WTC11 (cell line): ENCODE data around the gene PRTN3. TPM values are rescaled to one million over a fixed set of nuclear protein-coding genes. Genes with fewer than 3 reads are reported as not detected.
A peak's percentile ranks its signal among the peaks of the same experiment; 100 is the strongest.

ENCODE experiments used
- ATAC-seq: fragments of 200-7000 bp; cut with Tn5 transposase; 2 replicates; pipeline ENCODE4 v1.10.0; 2021; ENCODE audit warnings: mild to moderate bottlenecking, moderate library complexity
- CTCF ChIA-PET: fragments of 300-600 bp; sonication (Branson Sonifier 250); formaldehyde crosslinking; loops from one replicate; lab custom pipeline; 2021; ENCODE audit warnings: antibody characterized with exemption; lab: Charles Lee
- POLR2A ChIA-PET: fragments of 350-600 bp; sonication (Branson Sonifier 250); formaldehyde crosslinking; loops from one replicate; lab custom pipeline; 2021; ENCODE audit warnings: antibody characterized with exemption; lab: Charles Lee
- DNase-seq: peaks from one replicate; pipeline ENCODE4 v3.0.0; 2021; ENCODE audit warnings: low spot score
- H3K27ac Mint-ChIP-seq: 2 replicates; pipeline ENCODE4 v1.8.0; 2021; ENCODE audit warnings: mixed read lengths
- H3K27me3 Mint-ChIP-seq: 2 replicates; pipeline ENCODE4 v1.8.0; 2021; ENCODE audit warnings: low read depth, mild to moderate bottlenecking, moderate library complexity, mixed read lengths
- H3K36me3 Mint-ChIP-seq: 2 replicates; pipeline ENCODE4 v1.8.0; 2021; ENCODE audit warnings: mixed read lengths
- H3K4me1 Mint-ChIP-seq: 2 replicates; pipeline ENCODE4 v1.8.0; 2022; ENCODE audit warnings: mixed read lengths
- H3K4me3 Mint-ChIP-seq: 2 replicates; pipeline ENCODE4 v1.8.0; 2021; ENCODE audit warnings: mild to moderate bottlenecking, moderate library complexity, mixed read lengths
- H3K9me3 Mint-ChIP-seq: 2 replicates; pipeline ENCODE4 v1.8.0; 2021; ENCODE audit warnings: mixed read lengths
- ETV6 ChIP-seq: sonication (generic); formaldehyde crosslinking; IDR thresholded peaks from 2 replicates; pipeline ENCODE4 v1.8.1; 2022; ENCODE audit warnings: mild to moderate bottlenecking, missing genetic modification reagents
- FOXJ3 ChIP-seq: sonication (generic); formaldehyde crosslinking; IDR thresholded peaks from 2 replicates; pipeline ENCODE4 v1.9.0; 2021; ENCODE audit warnings: missing genetic modification reagents, mild to moderate bottlenecking, borderline replicate concordance
- FOXK1 ChIP-seq: sonication (generic); formaldehyde crosslinking; IDR thresholded peaks from 2 replicates; pipeline ENCODE4 v1.8.0; 2022; ENCODE audit warnings: mild to moderate bottlenecking, moderate library complexity, missing genetic modification reagents
- JAZF1 ChIP-seq: fragments of 250-450 bp; sonication (Bioruptor Pico); IDR thresholded peaks from 2 replicates; pipeline ENCODE4 v1.9.0; 2021; ENCODE audit warnings: moderate library complexity, mild to moderate bottlenecking, inconsistent platforms
- MXD4 ChIP-seq: fragments of 250-450 bp; sonication (Bioruptor Pico); IDR thresholded peaks from 2 replicates; pipeline ENCODE4 v1.8.0; 2021; ENCODE audit warnings: mild to moderate bottlenecking, moderate library complexity, borderline replicate concordance
- MYBL2 ChIP-seq: sonication (generic); formaldehyde crosslinking; IDR thresholded peaks from 2 replicates; pipeline ENCODE4 v1.8.1; 2023; ENCODE audit warnings: mild to moderate bottlenecking, moderate library complexity, missing genetic modification reagents
- NFATC4 ChIP-seq: fragments of 250-450 bp; sonication (Bioruptor Pico); IDR thresholded peaks from 2 replicates; pipeline ENCODE4 v1.9.0; 2021; ENCODE audit warnings: mild to moderate bottlenecking
- NR3C1 ChIP-seq: sonication (generic); formaldehyde crosslinking; conservative IDR thresholded peaks from 2 replicates; pipeline ENCODE4 v1.8.1; 2023; ENCODE audit warnings: low read depth, mild to moderate bottlenecking, missing genetic modification reagents
- PRRX2 ChIP-seq: fragments of 250-450 bp; sonication (Bioruptor Pico); IDR thresholded peaks from 2 replicates; pipeline ENCODE4 v1.8.0; 2021; ENCODE audit warnings: mild to moderate bottlenecking
- ZNF317 ChIP-seq: sonication (generic); formaldehyde crosslinking; IDR thresholded peaks from 2 replicates; pipeline ENCODE4 v1.8.1; 2023; ENCODE audit warnings: low read depth, mild to moderate bottlenecking, moderate library complexity, missing genetic modification reagents, borderline replicate concordance
- ZNF396 ChIP-seq: fragments of 250-450 bp; sonication (Bioruptor Pico); IDR thresholded peaks from 2 replicates; pipeline ENCODE4 v1.8.0; 2021; ENCODE audit warnings: mild to moderate bottlenecking, moderate library complexity, borderline replicate concordance
- ZNF416 ChIP-seq: fragments of 250-450 bp; sonication (Bioruptor Pico); IDR thresholded peaks from 2 replicates; pipeline ENCODE4 v1.9.0; 2021; ENCODE audit warnings: mild to moderate bottlenecking, inconsistent platforms
- ZNF423 ChIP-seq: fragments of 250-450 bp; sonication (Bioruptor Pico); IDR thresholded peaks from 2 replicates; pipeline ENCODE4 v2.1.2; 2022; ENCODE audit warnings: mild to moderate bottlenecking, moderate library complexity
- total RNA-seq: library from RNA; stranded (reverse); gene quantifications from 3 replicates; pipeline ENCODE4 v1.2.3, GENCODE V29; 2021
- TF ChIP-seq, protein P1 (sequence below): sonication (generic); formaldehyde crosslinking; IDR thresholded peaks from 2 replicates; pipeline ENCODE4 v1.8.1; 2022; ENCODE audit warnings: low read depth, mild to moderate bottlenecking, moderate library complexity, missing genetic modification reagents, borderline replicate concordance
- TF ChIP-seq, protein P2 (sequence below): sonication (generic); formaldehyde crosslinking; IDR thresholded peaks from 2 replicates; pipeline ENCODE4 v1.8.0; 2022; ENCODE audit warnings: mild to moderate bottlenecking, missing genetic modification reagents
- TF ChIP-seq, protein P3 (sequence below): sonication (generic); formaldehyde crosslinking; IDR thresholded peaks from 2 replicates; pipeline ENCODE4 v1.8.1; 2022; ENCODE audit warnings: missing genetic modification reagents, borderline replicate concordance
- TF ChIP-seq, protein P4 (sequence below): sonication (generic); formaldehyde crosslinking; IDR thresholded peaks from 2 replicates; pipeline ENCODE4 v1.8.1; 2022; ENCODE audit warnings: mild to moderate bottlenecking, missing genetic modification reagents, moderate library complexity, borderline replicate concordance
- TF ChIP-seq, protein P5 (sequence below): sonication (generic); formaldehyde crosslinking; IDR thresholded peaks from 2 replicates; pipeline ENCODE4 v1.8.0; 2023; ENCODE audit warnings: mild to moderate bottlenecking, missing genetic modification reagents

The PRTN3 gene
- total RNA-seq, 1 experiment from 2014 or later: 0.61 TPM

DNA sequence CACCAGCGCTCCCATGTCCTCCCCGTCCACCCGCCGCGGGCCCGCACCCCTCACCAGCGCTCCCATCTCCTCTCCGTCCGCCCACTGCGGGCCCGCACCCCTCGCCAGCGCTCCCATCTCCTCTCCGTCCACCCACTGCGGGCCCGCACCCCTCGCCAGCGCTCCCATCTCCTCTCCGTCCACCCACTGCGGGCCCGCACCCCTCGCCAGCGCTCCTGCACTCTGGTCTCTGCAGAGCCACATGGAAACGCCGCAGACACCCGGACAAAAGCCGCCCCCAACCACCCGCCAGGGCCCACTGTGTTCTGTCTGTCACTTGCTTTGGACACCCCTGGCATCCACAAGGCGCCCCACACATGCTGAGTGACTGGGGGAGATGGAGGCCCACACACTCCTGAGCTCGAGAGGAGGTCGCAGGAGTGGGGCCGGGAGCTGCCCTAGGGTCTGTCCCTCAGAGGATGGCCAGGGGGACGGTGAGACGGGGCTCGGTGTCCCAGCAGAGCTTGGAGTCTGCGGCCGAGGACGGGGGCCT lies 26.0 kb downstream of the PRTN3 start (continued):
- TF ChIP-seq, protein P1, sequence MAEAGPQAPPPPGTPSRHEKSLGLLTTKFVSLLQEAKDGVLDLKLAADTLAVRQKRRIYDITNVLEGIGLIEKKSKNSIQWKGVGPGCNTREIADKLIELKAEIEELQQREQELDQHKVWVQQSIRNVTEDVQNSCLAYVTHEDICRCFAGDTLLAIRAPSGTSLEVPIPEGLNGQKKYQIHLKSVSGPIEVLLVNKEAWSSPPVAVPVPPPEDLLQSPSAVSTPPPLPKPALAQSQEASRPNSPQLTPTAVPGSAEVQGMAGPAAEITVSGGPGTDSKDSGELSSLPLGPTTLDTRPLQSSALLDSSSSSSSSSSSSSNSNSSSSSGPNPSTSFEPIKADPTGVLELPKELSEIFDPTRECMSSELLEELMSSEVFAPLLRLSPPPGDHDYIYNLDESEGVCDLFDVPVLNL (CRISPR knock-in tag): no peak

DNA sequence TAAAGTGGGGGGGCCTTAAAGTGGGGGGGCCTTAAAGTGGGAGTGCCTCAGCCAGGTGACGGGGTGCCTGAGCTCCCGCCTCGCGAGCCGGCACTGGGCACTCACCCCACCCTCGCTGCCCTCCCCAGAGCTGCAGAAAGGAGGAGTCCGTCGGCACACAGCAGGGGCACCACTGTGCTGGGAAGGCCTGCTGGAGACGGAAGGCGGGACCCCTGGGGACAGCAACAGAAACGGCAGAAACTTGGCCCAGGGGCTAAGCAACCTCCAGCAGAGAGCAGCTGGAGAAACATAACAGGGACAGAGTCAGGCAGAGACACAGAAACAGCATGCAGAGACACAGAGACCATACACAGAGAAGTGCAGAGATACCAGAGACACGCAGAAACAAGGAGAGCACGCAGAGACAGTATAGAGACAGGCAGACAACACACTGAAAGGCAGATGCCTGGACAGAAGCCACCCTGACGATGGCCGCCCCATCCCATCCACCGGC lies 26.5 kb downstream of the PRTN3 start:
- TF ChIP-seq ETV6 (CRISPR knock-in tag) (no peak), MXD4 (CRISPR knock-in tag) (no peak), ZNF423 (CRISPR knock-in tag) (peak; percentile 85), JAZF1 (CRISPR knock-in tag) (no peak), NR3C1 (CRISPR knock-in tag) (no peak)
- TF ChIP-seq, protein P2, sequence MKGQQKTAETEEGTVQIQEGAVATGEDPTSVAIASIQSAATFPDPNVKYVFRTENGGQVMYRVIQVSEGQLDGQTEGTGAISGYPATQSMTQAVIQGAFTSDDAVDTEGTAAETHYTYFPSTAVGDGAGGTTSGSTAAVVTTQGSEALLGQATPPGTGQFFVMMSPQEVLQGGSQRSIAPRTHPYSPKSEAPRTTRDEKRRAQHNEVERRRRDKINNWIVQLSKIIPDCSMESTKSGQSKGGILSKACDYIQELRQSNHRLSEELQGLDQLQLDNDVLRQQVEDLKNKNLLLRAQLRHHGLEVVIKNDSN (CRISPR knock-in tag): no peak
- TF ChIP-seq, protein P3, sequence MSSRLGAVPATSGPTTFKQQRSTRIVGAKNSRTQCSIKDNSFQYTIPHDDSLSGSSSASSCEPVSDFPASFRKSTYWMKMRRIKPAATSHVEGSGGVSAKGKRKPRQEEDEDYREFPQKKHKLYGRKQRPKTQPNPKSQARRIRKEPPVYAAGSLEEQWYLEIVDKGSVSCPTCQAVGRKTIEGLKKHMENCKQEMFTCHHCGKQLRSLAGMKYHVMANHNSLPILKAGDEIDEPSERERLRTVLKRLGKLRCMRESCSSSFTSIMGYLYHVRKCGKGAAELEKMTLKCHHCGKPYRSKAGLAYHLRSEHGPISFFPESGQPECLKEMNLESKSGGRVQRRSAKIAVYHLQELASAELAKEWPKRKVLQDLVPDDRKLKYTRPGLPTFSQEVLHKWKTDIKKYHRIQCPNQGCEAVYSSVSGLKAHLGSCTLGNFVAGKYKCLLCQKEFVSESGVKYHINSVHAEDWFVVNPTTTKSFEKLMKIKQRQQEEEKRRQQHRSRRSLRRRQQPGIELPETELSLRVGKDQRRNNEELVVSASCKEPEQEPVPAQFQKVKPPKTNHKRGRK (CRISPR knock-in tag): no peak
- TF ChIP-seq, protein P4, sequence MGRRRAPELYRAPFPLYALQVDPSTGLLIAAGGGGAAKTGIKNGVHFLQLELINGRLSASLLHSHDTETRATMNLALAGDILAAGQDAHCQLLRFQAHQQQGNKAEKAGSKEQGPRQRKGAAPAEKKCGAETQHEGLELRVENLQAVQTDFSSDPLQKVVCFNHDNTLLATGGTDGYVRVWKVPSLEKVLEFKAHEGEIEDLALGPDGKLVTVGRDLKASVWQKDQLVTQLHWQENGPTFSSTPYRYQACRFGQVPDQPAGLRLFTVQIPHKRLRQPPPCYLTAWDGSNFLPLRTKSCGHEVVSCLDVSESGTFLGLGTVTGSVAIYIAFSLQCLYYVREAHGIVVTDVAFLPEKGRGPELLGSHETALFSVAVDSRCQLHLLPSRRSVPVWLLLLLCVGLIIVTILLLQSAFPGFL (CRISPR knock-in tag): no peak
- ChIA-PET POLR2A (interaction anchor here (0.7 kb wide), 1 partner anchor 55 kb away, joined by 3 read pairs; no protein-coding TSS in a partner anchor), CTCF (interaction anchor here (0.8 to 2.6 kb wide), 3 partner anchors 11 to 124 kb away, joined by 3 to 11 read pairs (median 4); no protein-coding TSS in a partner anchor)
- H3K4me1 Mint-ChIP-seq: peaks cover 5% of the 10 kb centered on the region
- H3K9me3 Mint-ChIP-seq: no peaks in the 10 kb centered on the region
- ATAC-seq (no peak), DNase-seq (no peak)
- peaks cover 5% of the 10 kb centered on the region; the same call in 1 of the 2 replicates for H3K27me3 Mint-ChIP-seq
- peaks cover 12% of the 10 kb centered on the region for H3K36me3 Mint-ChIP-seq
- H3K4me3 Mint-ChIP-seq: no peak overlapping the region
- peak overlapping the region; percentile 60; the same call in 1 of the 2 replicates for H3K27ac Mint-ChIP-seq

DNA sequence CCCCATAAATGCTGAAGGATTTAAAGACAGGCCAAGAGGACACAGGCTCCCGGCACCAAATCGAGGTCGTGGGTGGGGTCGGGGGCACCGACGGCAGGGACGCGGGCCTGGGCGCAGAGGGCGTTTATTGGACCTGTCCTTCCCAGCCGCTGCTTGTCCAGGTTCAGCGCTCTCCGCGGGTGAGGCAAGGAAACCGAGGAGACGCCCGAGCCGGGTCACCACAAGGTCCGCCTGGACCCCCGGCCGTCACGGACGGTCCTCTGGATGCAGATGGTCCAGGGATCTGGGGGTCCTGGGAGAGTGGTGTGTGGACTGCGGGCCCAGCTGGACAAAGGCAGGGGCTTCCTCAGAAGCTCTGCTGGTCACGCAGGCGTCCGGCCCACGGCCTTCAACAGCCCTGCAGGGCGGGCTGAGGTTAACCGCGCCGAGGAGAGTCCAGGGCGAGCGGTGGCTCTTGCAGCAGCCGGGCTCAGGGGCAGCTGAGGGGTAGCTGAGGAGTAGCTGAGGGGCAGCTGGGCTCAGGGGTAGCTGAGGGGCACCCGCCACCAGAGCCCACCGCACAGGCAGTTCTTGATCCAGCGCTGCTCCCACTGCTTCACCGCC lies 27.2 kb downstream of the PRTN3 start:
- POLR2A ChIA-PET: interaction anchor here (0.7 kb wide), 1 partner anchor 54 kb away, joined by 3 read pairs; no protein-coding TSS in a partner anchor
- TF ChIP-seq FOXJ3 (no peak), ZNF396 (no peak), MYBL2 (CRISPR knock-in tag) (no peak), ZNF416 (CRISPR knock-in tag) (no peak), PRRX2 (CRISPR knock-in tag) (no peak), FOXK1 (CRISPR knock-in tag) (no peak), JAZF1 (CRISPR knock-in tag) (no peak), ZNF317 (CRISPR knock-in tag) (no peak), NFATC4 (CRISPR knock-in tag) (no peak)
- TF ChIP-seq, protein P5, sequence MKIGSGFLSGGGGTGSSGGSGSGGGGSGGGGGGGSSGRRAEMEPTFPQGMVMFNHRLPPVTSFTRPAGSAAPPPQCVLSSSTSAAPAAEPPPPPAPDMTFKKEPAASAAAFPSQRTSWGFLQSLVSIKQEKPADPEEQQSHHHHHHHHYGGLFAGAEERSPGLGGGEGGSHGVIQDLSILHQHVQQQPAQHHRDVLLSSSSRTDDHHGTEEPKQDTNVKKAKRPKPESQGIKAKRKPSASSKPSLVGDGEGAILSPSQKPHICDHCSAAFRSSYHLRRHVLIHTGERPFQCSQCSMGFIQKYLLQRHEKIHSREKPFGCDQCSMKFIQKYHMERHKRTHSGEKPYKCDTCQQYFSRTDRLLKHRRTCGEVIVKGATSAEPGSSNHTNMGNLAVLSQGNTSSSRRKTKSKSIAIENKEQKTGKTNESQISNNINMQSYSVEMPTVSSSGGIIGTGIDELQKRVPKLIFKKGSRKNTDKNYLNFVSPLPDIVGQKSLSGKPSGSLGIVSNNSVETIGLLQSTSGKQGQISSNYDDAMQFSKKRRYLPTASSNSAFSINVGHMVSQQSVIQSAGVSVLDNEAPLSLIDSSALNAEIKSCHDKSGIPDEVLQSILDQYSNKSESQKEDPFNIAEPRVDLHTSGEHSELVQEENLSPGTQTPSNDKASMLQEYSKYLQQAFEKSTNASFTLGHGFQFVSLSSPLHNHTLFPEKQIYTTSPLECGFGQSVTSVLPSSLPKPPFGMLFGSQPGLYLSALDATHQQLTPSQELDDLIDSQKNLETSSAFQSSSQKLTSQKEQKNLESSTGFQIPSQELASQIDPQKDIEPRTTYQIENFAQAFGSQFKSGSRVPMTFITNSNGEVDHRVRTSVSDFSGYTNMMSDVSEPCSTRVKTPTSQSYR: no peak
- TF ChIP-seq, protein P1 (CRISPR knock-in tag): no peak

More for the DNA sequence above, 27.2 kb downstream of the PRTN3 start:
- no peaks in the 10 kb centered on the region for H3K9me3 Mint-ChIP-seq
- H3K4me1 Mint-ChIP-seq: peaks cover 5% of the 10 kb centered on the region
- CTCF ChIA-PET: interaction anchor here (1.0 to 2.6 kb wide), 2 partner anchors 11 to 123 kb away, joined by 3 to 11 read pairs; no protein-coding TSS in a partner anchor
- DNase-seq (no peak), ATAC-seq (no peak)
- peaks cover 12% of the 10 kb centered on the region for H3K36me3 Mint-ChIP-seq
- H3K27ac Mint-ChIP-seq: peak overlapping the region; percentile 60; the same call in 1 of the 2 replicates
- H3K27me3 Mint-ChIP-seq: peaks cover 5% of the 10 kb centered on the region; the same call in 1 of the 2 replicates
- H3K4me3 Mint-ChIP-seq: no peak overlapping the region
